ENCODE data around the gene GOLGA8T.
"Not testable (repeated sequence)": the region's sequence is repeated elsewhere in the genome, so short reads cannot be mapped to it uniquely, and the experiment has no call there.

DNA sequence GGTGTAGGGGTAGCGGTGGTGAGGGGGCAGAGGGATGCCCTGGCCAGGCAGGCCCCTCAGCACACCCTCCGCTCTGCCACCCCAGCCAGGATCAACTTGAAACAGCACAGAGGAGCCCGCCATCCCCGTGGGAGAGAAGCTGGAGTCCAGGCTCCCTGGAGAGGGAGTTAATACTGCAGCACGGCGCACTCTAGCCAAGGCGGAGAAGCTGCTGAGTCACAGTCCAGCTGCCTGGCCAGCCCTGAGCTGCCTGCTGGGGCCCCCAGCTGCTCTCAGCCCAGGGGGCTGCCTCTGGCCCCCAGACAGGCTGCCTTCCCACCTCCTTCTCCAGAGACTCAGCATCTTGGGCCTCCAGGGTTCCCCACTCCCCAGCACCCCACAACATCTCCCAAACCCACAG lies 36.6 kb downstream of the GOLGA8T start:
- TF ChIP-seq, protein P1, sequence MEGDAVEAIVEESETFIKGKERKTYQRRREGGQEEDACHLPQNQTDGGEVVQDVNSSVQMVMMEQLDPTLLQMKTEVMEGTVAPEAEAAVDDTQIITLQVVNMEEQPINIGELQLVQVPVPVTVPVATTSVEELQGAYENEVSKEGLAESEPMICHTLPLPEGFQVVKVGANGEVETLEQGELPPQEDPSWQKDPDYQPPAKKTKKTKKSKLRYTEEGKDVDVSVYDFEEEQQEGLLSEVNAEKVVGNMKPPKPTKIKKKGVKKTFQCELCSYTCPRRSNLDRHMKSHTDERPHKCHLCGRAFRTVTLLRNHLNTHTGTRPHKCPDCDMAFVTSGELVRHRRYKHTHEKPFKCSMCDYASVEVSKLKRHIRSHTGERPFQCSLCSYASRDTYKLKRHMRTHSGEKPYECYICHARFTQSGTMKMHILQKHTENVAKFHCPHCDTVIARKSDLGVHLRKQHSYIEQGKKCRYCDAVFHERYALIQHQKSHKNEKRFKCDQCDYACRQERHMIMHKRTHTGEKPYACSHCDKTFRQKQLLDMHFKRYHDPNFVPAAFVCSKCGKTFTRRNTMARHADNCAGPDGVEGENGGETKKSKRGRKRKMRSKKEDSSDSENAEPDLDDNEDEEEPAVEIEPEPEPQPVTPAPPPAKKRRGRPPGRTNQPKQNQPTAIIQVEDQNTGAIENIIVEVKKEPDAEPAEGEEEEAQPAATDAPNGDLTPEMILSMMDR (conservative IDR thresholded peaks at IDR 0.05 in 1 of 2, IDR thresholded peaks at IDR 0.05 in 1 of 2; ENCODE audit: extremely low read depth in 1 of 2, insufficient read depth in 1 of 2, low read depth in 1 of 2, low read length in 2 of 2) = not testable (repeated sequence)
- not testable (repeated sequence) for TF ChIP-seq EZH2 (IDR thresholded peaks at IDR 0.05; ENCODE audit: borderline replicate concordance, low read length)
